Body of pancreas (tissue), 4 donors: ENCODE data around the gene PCCA.

Source experiments
- POLR2A ChIP-seq, 3 donors: fragments of 450-650 bp; IDR thresholded peaks; one replicate each; pipeline ENCODE4 v1.6.1; 2016; ENCODE audit warnings: antibody characterized with exemption in 3 of 3, mild to moderate bottlenecking in 2 of 3
- TF ChIP-seq, protein P1 (sequence below), 7 experiments: fragments of 450-650 bp in 4 of 7; fragments of 200-600 bp in 3 of 7; sonication (generic) in 3 of 7; IDR thresholded peaks; one replicate each; pipeline ENCODE4 v1.5.1; 2016 to 2019; ENCODE audit warnings: antibody characterized with exemption in 7 of 7

DNA sequence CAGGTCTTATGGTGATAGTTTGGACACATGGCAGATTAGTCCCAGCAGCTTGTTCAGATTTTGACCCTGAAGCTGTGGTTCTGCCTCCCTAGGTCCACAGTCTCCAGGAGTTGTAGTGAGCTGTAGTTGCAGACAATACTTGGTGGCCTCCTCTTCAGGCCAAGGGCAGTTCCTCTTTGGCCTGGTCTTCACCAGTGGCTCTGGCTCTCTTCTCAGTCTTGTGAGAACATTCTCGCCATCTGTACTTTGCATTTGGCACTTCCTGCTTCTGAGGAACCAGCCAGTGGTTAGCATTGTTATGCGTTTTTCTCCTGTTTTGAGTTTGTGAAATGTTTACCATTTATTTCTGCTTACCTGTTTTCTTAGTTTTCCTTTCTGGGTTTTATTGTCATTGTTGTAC, 40.7 kb downstream of the PCCA start:
- TF ChIP-seq, protein P1, sequence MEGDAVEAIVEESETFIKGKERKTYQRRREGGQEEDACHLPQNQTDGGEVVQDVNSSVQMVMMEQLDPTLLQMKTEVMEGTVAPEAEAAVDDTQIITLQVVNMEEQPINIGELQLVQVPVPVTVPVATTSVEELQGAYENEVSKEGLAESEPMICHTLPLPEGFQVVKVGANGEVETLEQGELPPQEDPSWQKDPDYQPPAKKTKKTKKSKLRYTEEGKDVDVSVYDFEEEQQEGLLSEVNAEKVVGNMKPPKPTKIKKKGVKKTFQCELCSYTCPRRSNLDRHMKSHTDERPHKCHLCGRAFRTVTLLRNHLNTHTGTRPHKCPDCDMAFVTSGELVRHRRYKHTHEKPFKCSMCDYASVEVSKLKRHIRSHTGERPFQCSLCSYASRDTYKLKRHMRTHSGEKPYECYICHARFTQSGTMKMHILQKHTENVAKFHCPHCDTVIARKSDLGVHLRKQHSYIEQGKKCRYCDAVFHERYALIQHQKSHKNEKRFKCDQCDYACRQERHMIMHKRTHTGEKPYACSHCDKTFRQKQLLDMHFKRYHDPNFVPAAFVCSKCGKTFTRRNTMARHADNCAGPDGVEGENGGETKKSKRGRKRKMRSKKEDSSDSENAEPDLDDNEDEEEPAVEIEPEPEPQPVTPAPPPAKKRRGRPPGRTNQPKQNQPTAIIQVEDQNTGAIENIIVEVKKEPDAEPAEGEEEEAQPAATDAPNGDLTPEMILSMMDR (IDR thresholded peaks at IDR 0.05), result no peak
- TF ChIP-seq POLR2A (IDR thresholded peaks at IDR 0.05), result no peak
